MV-4-11 (cell line): ENCODE measurements around the gene MMADHC.
"Not testable (repeated sequence)": the region's sequence is repeated elsewhere in the genome, so short reads cannot be mapped to it uniquely, and the experiment has no call there.

Source experiments
- DNase-seq: peaks from one replicate; lab custom pipeline; 2025; lab: John Stamatoyannopoulos, UW

MMADHC gene

DNA sequence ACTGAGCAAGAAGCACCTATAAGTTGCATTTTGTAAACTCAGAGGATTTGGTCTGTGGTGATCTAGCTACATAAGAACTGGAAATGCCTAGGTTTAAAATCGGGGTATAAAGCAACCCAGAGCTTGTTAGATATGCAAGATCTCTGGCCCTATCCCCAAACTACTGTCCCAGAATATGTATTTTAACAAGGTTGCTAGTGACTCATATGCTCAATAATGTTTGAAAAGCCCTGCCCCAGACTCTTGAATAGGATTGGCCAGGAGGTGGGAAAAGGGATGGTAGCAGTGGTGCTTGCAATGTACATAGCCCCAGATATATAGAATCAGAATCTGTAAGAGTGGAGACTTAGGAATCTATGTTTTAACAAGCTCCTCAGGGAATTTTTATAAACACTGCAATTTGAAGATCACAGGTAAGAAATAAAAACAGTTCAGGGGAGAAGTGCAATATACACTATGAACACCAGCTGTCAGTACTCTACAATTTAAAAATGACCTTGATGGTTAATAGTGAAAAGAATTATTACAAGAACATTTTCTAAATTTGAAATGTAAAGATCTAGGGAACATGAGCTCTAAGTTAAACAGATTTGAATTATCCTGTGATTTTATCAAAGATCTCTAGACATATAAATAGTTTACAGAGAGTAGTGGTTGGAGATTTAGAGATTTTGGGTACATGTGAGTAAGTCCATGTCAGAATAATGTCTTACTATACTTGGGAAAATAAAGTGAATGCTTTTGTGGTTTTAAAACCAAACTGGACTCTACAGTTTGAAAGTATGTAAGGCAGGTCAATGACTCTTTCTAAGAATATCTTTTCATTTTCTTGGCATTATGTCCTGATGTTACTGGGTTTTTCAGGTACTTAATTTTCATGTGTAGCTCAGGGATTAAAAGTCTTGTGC, 7.7 kb upstream of the MMADHC start:
- no peak for DNase-seq

DNA sequence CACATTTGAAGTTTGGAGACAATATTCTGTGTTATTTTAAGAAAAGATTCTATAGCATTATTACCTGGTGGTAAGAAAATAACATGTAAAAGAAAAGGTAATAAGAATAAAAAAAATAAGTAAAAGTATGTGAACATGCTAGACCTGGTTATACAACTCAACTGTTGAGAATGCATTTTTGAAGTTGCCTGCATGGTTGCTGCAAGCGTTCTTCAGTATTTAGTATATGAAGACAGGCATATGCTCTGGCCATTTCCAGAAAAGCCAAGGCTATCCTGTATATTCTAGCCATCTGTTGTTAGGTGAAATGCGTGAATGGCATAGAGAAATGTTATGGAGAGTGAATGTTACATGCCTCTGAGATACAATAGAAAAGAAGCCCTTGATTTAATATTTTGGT, 6.8 kb upstream of the MMADHC start:
- no peak for DNase-seq

DNA sequence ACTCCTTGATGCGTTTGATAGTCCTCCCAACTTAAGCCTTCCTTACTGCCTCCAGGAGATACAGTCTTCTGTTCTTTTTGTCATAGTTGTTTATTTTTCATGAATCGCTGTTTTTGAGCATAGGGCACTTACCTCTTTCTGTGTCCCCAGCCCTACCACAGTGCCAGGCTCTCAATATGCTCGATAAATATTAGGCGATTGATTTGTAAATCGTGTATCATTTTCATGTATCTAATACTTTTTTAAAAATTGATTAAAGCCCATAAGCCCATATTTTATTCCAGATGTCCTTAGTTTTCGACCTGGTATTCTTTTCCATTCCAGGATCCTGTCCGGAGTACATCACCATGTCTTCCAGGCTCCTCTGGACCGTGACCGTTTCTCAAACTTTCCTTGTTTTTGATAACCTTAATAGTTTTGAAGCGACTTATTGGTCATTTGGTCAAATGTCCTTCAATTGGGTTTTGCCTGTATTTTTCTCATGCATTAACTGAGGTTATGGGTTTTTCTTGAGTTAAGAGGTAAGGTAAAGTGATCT, 444 bp upstream of the MMADHC start:
- no peak for DNase-seq

DNA sequence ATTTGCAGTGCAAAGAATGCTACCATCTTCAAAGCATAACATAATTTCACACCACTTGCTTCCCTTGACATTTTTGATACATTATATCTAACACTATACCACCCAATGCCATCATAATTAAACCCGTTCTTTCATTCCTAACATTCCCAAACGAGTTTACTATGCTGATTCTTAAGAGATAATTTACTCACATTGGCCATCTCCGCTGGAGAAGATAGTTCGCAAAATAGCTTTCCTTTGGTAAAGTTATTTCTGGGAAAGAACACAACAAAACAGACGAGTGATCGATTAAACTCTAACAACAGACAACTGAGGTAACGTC, 716 bp downstream of the MMADHC start:
- DNase-seq, result no peak

DNA sequence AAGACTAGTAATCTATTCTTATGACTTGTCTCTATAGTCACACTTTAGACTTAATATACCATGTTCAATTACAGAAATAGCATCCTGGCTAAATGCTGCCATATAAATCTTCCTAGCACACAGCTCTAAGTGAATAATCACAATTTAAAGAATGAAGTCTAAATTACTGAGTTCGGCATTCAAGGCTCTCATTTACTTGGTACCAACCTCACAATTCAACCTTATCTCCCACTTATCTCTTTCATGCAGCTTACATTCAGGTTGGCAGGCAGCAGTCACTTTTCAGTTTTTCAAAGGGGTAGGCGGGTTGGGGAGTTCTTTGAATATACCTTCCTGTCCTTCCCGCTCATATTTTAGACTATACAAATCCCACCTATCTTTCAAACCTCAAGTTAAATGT, 1.5 kb downstream of the MMADHC start:
- DNase-seq, result no peak

DNA sequence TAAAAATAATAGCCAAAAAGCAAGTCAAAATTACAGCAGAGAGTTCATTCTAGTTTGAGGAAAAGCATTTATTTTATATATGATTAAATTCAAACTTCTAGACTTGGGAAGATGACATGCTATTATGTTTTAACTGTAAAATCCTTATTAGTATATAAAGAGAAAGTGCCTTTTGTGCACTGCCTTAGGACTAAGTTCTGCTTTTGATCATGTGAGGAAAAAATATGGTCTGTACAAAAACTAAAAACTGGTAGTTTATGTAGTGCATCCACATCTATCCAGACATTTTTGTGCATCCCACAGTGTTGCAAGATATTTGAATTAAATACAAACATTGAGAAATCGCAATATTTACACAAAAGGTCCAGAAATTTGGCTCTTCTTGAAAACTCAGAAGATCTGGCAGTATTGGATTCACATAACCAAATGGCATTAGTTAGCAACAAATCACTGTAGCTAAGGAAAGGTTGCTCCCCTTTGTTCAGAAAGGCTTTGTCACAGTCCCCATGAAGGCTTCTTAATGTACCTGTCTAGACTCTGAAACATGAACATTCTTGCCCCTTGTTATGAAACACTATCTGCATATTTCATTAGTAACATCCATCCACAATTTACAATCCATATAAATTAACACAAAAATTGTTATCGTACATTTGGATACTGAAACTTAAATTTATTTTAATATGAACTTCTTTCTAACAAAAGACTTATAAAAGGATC, 2.2 kb downstream of the MMADHC start:
- no peak for DNase-seq

DNA sequence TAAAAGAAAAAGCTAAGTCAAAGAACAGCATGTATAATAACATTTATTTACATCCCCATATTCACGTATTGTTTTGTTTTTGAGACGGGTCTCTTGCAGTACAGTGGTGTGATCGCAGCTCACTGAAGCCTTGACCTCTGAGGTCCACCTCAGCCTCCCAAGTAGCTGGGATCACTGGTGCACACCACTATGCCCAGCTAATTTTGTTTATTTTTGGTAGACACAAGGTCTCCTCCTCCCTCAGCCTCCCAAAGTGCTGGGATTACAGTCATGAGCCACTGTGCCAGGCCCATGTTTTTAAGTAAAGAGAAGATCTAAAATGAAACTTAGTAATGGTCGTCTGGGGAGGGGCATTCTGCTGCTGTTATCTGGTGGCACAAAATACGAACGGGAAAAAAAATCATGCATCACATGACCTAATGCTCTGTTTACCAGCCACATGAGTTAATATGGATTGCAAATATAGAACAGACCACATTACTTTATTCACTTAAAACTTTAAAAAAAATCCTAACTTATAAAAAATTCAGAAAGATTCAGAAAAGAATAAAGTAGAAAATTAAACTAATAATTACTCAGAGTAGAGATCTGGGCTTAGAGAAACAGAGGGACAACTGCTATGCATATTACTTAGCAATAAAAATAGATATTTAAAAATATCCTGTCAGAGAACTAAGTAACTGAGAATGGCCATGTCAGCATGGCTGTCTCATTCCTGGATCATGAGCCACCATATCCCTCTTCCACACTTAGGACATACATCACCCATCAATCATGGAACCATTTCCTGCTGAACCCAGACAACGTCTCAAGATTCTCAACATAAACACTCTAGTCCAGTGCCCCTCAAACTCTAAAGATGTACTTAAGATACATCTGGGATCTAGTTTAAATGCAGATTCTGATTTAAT, 7.3 kb downstream of the MMADHC start:
- DNase-seq, result no peak

DNA sequence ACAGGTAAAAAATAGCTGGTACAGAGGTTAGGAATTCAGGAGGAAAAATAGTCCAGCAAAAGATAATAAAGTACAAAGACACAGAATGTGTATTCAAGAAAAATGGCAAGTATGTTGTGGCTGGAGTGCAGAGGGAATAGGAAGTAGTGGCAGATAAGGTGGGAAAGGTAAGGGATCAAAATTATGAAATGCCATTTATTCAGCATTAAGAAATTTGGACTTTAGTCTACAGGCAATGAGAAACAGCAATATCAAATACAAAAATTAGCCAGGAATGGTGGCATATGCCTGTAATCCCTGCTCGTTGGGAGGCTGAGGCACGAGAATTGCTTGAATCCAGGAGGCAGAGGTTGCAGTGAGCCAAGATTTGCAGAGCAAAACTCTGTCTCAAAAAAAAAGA, 10.3 kb downstream of the MMADHC start:
- DNase-seq, result no peak

DNA sequence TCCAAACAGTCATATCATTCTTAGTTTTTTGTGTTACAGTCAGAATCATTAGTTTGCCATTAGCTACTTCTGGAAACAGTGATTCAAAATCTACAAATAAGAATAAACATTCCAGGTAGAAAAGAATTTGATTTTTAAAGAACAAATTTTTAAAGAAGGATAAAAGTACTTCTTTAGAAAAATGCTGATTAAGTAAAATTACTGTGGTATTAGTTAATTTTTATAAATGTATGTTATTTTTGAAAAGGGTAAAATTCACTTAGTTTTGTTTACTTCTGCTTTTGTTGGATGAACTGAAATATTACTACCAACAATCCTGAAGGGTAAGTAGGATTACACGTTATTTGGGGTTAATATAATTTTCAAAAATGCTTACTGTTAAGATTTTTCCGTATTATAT, 11.8 kb downstream of the MMADHC start:
- no peak for DNase-seq

DNA sequence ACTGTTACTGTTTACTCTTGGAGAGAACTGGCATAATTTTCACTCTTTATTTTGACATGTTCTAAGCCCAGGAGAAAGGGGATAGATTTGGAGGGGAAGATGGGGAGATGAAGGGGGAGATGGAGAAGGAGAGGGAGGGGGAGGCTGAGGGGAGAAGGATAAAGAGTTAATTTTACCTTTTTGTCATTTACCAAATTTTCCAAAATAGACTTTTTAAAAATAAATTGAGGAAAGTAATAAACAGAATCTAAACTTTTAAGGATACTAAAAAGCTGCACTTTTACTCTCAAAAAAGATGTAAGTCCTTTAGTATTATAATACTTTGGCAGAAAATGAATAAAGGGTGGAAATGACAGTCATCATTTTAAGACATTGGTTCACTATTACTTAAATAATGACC, 12.3 kb downstream of the MMADHC start:
- DNase-seq, result no peak

DNA sequence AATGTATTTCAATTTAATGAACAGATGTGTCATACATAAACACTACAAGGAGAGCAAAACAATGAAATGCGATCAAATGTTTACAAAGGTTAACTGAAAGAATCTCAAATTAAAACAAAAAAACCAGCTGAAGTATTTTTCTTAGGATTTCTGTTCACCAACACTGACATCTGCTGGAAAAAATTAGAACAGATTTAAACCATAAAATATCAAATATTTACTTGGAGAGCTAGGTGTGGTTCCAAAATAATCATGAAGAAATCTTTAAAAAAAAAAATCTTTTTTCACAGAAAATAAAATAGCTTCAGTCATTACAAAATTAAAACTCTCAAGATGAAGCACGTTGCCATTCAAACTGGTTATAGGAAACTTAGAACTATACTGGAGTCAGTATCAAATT, 13.8 kb downstream of the MMADHC start:
- DNase-seq, result no peak

DNA sequence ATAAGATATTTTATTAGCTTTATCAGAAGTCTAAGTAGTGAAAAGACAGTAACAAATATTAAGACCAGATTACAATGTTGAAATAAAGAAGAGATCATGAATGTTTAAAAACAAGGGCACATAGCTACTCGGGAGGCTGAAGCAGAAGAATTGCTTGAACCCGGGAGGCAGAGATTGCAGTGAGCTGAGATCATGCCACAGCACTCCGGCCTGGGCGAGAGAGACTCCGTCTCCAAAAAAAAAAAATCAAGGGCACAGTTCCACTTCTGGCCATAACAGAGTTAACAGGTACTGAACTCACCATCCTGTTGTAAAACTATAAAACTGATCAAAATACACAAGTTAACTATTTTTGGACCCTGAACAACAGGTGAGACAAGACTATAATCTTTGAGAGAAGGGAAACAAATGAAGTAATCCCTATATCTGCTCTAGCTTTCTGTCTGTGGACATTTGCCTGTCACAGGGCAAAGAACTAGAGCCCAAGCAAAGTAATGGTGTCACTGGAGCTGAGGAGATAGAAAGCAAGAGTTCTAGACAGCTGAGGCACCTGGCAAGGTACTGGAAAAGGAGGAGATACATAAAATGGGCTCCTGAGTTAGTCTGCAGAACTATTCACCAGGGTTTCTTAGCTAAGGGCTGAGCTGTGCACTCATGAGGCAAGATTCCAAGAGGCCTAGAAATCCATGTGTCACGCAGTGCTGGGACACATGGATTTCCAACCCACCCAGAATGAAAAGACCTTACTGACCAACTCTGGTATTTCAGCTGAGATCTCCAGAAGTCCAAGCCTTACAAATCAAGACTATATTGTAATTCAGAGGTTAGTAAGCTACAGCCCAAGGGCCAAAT, 15.2 kb downstream of the MMADHC start:
- DNase-seq, result no peak

DNA sequence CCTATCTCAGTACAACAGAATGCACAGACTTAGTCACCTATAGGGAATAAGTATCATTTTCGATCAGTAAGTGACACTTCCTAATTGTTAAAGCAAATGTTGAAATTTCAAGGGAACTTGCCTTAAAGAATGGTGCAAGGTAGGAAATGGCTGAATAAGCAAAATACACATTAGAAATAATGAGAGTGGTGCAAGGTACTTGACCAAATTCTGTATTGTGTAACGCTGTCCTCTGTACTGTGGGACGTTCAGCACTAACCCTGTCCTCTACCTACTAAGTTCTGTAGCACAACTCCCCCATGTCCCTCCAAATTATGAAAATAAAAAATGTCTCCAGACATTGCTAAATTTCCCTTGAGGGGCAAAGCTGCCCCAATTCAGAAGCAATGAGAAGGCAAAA, 19.4 kb downstream of the MMADHC start:
- no peak for DNase-seq

DNA sequence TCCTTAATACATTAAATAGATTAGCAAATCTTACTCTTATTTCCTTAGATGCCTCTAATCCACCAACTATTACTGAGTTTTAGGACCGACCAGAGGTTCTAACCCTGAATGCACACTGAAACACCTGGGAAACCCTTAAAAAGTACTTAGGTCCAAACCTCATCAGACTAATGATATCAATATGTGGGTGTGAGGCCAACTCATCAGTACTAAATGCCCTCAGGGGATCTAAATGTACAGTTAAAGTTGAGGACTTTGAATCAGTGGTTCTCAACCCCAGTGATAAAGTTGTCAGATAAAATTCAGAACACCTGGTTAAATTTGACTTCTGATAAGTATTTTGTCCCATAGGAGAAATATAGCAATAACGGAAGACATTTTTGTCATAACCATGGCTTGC, 20.9 kb downstream of the MMADHC start:
- DNase-seq, result no peak

DNA sequence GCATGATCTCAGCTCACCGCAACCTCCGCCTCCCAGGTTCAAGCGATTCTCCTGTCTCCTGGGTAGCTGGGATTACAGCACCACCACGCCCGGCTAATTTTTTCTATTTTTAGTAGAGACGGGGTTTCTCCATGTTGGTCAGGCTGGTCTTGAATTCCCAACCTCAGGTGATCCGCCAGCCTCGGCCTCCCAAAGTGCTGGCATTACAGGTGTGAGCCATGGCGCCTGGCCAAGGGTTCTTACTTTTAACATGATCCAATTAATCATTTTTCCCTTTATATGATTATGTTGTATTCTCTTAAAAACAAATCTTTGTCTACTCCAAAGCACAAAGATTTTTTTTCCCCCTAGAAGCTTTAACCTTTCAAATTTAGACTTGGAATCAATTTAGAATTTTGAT, 21.9 kb downstream of the MMADHC start:
- not testable (repeated sequence) for DNase-seq

DNA sequence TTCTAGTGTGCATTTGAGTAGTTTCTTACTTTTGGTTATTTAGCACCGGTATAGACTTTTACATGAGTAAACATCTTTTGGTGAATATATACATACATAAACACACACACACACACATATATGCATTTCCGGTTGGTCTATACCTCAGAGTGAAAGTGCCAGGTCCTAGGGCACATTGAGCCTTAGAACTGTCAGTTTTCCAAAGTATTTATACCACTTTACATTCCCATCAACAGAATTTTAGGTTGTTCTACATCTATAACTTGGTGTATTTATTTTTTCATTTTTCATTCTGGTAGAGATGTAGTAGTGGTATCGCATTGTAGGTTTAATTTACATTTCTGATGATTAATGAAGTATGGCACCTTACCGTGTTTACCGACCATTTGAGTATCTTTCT, 22.6 kb downstream of the MMADHC start:
- no peak for DNase-seq

DNA sequence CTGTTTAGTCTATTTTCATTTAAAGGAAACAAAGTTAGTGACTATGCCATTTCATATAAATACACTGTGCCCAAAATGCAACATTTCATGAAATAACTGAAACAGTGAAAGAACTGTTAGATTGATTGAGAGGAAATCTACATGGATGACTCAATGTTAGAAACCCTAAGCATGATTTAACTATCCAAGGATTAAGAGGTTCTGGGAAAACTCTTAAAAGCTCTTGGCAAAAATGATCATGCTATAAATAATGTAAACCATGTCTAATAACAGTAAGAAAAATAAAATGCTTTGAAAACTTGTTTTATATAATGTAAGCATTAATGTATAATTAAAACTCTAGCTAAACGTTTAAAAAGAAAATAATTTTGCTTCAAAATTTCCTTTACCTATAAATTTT, 23.5 kb downstream of the MMADHC start:
- DNase-seq, result no peak

DNA sequence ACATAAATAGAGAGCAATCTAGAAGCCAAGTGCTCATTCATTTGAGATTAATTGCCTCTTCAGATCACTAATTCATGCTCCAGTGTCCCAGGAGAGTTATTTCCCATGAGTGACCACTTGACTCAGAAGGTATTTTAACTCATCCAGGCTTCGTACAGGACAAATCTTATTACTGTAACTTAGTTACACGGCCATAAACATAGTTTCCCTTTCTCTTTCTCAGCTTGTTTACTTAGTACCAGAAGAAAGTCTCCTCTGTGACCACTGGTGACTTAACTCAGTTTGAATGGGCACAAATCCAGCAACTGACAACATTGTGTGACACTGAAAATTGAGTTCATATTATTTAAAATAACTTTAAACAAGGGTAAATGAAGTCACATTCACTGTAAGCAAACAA, 25.3 kb downstream of the MMADHC start:
- no peak for DNase-seq

DNA sequence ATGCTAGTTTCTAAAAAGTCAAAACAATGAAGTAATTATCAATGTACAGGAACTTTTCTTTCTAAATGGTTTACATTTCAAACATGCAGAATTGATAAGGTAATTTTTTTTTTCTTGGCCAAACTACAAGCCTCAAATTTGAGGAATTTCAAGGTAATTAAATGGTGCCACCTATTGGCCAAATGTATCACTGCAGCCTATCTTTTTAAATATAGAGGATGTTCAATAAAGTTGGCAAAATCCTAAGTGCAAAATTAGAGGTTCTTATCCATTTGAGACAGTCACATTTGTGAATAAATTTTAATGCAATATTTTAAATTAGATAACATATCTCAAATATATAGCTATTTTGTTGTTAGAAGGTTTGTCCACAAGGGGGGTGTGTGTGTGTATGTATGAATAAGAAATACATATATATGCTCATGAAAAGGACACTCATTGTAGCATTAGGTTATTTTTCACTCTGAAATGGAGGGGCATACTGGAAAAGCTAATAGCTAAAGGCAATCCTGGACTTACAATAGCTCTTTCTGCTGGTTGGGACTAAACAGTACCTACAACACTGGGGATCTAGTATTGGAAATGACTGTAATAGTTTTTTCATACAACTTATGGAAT, 26.2 kb downstream of the MMADHC start:
- DNase-seq, result peak; percentile 25

DNA sequence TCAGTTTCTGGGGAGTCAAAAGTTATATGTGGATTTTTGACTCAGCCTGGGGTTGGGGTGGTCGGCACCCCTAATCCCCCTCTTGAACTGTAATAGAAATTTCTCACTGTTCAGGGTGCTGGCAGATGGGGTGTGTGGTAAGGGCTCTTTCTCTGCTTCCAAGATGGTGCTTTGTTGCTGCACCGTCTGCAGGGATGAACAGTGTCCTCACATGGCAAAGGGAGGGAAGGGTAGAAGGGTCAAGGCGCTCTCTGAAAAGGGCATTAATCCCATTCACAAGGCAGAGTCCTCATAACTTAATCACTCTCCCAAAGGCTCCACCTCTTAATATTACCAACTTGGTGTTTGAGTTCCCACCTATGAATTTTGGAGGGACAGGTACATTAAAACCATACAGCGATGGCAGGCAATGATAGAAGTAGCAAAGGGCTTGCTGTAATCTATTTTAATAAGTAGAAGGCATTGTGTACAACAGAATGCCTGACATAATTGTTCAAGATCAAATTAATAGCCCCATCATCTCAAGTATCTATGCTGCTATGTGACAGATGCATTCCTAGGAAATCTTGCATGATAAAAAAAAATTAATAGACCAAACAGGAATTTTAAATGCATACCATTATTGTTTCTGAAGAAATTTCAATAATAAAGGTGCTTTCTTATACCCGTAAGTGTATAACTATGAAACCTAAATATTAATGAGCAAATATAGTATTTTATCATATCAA, 28.1 kb downstream of the MMADHC start:
- no peak for DNase-seq
